NCI-H146 (cell line): ENCODE measurements around the gene IDS.
A peak's percentile ranks its signal among the peaks of the same experiment; 100 is the strongest.
"Not testable (repeated sequence)": the region's sequence is repeated elsewhere in the genome, so short reads cannot be mapped to it uniquely, and the experiment has no call there.

Experiments
- DNase-seq: peaks from one replicate; lab custom pipeline; 2025; lab: John Stamatoyannopoulos, UW

The IDS gene

GRCh38 chrX:149526318-149527033 lies 21.4 kb upstream of the IDS start:
- DNase-seq, result not testable (repeated sequence)

DNA sequence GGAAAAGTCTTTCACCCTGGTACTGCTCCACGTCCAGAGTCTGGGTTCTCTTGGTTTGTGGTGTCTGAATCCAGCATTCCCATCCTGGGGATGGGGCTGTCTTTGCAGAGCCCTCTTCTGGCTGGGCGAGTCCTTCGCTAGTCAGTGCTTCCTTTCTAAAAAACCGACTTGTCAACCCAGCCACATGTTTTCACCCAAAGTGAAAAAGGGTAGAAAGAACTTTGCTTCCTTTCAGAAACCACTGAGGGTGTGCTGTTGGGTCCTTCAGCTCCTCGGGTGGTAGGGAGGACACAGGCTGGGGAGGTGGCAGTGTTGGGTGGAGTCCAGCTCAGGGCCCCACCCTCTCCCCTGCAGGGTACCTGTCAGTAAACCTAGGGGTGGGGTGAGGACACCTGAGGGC lies 20.8 kb upstream of the IDS start:
- DNase-seq, result peak; percentile 34

GRCh38 chrX:149525389-149525788 lies 20.3 kb upstream of the IDS start:
- peak; percentile 71 for DNase-seq

- DNase-seq, result no peak
Measured at GRCh38 chrX:149522916-149523315, 17.8 kb upstream of the IDS start.

GRCh38 chrX:149521438-149521837 lies 16.3 kb upstream of the IDS start:
- no peak for DNase-seq

GRCh38 chrX:149520636-149521277 lies 15.7 kb upstream of the IDS start:
- DNase-seq, result not testable (repeated sequence)

- no peak for DNase-seq
Measured at GRCh38 chrX:149518236-149518635, 13.1 kb upstream of the IDS start.

DNA sequence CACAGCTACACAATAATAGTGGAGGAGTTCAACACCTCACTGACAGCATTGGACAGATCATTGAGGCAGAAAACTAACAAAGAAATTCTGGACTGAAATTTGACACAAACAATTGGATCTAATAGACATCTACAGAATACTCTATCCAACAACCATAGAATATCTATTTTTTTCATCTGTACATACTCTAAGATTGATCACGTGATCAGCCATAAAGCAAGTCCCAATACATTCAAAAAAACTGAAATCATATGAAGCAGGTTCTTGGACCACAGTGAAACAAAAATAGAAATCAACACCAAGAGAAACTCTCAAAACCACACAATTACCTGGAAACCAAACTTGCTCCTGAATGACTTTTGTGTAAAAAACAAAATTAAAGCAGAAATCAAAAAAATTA lies 12.2 kb upstream of the IDS start:
- DNase-seq, result no peak

DNA sequence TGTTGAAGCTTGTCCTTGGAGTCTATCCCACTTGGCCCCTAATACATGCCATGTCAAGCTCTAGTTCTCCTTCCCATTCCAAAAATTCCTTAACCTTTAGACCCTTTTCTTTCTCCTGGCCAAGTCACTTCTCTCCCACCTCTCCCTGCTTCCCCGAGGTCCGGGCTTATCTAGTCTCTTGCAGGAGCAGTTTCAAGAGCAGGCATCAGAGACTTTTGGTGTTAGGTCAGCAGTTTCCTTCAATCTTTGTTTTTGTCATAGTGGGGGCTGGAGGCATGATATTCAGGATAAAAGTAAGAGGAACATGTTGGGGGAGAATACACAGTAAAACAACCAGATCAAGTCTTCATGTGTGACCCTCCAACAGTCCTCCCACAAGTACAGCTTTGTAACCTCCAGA lies 11.5 kb upstream of the IDS start:
- DNase-seq, result no peak

- no peak for DNase-seq
Measured at GRCh38 chrX:149515954-149516602, 11.0 kb upstream of the IDS start.

DNA sequence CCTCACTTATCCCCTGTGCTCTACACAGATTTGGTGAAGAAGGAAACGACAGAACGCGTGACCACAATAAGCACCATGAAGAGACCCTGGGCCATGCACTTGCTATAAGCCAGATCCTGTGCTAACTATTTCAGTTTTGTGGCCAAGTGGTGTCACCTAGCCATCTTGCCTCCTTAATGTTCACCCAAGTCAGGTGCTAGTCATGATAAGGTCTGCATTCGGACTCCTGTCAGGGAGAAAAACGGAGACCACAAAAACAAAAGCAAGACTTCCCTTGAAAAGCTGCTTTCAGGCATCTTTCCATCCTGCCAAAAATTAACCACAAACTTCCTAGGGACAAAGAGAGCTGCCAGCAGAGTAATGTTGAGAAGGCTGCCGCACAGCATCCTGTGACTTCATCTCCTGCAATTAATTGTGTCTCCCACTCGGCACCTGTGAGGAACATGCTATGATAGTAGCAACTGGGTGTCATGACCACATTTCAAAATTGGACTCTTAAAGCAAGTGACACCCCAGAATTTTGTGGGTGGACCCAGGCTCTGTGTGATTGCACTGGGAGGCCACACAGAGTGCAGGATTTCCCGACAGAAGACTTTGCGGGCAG lies 8.8 kb upstream of the IDS start:
- DNase-seq, result no peak

DNA sequence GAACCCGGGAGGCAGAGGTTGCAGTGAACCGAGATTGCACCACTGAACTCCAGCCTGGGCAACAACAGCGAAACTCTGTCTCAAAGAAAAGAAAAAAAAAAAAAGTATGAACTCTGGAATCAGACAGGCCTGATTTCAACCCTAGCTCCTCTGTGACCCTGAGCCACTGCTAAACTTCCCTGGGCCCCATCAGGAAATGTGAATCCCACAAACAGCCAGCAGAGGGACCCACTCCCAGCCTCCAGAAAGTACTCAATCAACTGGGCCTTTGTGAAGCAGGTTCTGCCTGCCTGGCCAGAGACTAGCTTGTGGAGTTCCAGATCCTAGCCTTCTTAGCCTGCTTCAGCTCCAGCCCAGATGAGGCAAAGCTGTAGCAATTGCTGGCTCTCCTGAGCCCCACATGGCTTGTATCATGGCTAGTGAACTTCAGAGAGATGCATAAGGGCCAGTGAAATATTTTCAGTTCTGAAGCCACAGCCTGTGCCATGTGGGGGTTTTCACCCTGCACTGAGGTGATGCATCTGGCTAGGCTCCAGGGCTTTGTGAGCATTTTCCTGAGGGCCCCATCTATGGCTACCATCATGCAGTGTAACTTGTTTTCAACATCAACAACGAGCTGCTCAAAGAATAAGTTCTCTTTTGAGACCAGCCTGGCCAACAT lies 7.2 kb upstream of the IDS start:
- DNase-seq, result peak; percentile 45

DNA sequence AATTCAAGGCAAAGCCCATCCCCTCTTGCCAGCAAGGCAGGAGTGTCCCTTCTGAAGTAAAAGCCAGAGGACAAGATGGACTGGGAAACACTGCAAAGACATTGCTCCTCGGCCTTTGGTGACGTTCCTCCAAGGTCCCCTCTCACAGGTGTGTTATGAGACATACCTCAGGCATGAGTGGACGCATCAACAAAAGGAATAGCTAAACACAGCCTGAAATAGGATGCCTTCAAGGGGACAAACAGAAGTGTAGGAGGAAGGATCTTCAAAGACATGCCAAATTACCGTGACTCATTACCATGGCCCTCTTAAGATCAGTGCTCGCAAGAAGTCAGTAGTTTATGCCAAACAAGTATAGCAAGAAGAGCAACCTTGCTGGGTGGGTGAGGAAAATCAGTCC lies 6.0 kb upstream of the IDS start:
- no peak for DNase-seq

- no peak for DNase-seq
Measured at GRCh38 chrX:149510386-149510785, 5.3 kb upstream of the IDS start.

GRCh38 chrX:149508467-149508866 lies 3.4 kb upstream of the IDS start:
- no peak for DNase-seq

- DNase-seq, result no peak
Measured at GRCh38 chrX:149506349-149506748, 1.2 kb upstream of the IDS start.

DNA sequence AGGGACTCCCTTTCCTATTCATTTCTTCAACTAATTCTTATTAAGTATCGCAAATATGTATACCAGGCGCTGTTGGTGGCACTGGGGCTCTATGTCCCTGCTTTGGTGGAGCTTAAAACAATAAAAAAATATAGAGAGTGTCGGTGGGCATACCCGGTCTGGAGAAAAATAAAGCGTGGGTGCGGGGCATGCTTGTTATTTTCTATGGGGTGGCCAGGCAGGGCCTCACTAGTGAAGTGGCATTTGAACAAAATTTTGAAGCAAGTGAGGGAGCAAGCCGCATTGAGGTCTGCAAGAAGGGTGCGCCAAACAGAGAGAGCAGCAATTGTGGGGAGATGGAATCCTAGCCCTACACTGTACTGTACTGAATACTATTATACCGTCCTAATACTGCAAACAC lies 565 bp upstream of the IDS start:
- DNase-seq, result no peak

- DNase-seq, result peak; percentile 63
Measured at GRCh38 chrX:149504226-149504914, 736 bp downstream of the IDS start.

DNA sequence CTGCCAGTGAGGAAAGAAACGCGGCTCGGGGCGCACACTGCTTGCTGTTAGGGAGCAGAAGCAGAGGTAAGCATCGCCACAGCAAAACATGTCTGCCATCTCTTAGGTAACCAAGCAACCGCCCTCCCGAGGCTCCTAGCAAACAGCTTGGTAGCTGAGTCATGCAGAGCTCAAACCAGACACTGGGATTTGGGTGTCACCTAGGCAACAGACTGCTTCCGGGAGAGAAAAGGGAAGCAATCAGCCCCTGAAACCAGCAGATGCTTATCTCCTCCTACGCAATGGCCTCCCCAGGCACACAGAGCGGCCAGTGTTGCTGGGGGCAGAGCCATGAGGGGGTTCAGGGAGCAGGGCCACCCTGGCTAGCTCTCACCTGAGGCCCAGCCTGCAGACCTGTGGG lies 1.7 kb downstream of the IDS start:
- DNase-seq, result peak; percentile 58

GRCh38 chrX:149502923-149503322 lies 2.2 kb downstream of the IDS start:
- not testable (repeated sequence) for DNase-seq

DNA sequence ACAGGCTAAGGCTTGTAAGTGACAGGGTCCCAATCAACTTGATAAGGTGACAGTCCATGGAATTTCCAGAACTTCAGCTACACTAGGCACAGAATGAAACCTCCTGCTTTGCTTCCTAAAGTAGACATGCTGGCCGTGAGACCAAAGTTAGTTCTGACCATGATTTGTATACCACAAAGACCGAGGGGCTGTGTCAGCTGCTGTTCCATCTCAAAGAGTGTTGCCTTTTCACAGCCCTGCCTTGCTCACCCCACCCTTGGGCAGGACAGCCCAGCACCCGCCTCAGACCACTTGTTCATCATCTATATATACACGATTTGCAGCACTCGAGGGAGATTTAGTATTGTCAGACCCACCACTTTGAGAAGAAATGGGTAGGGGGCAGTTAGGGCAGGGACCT lies 5.3 kb downstream of the IDS start:
- DNase-seq, result no peak

DNA sequence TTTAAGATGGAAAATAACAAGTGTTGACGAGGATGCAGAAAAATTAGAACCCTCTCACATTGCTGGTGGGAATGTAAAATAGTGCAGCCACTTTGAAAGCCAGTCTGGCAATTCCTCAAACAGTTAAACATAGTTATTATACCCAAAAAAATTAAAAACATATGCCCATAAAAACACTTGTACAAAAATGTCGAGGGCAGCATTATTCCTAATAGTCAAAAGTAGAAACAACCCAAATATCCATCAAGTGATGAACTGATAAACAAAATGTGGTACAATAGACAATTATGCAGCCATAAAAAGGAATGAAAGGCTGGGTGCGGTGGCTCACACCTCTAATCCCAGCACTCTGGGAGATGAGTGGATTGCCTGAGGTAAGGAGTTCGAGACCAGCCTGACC lies 6.3 kb downstream of the IDS start:
- no peak for DNase-seq
